IMR-90 (cell line): Measurements from ENCODE around the gene RND3. TPM values are rescaled to one million over a fixed set of nuclear protein-coding genes. Genes with fewer than 3 reads are reported as not detected.

Experiments used
- ATAC-seq: fragments of 200-7000 bp; cut with Tn5 transposase; 2 replicates; pipeline ENCODE4 v1.9.1; 2020; ENCODE audit warnings: low read depth, mild to moderate bottlenecking, moderate library complexity
- BruUV-seq: library from RNA; stranded (reverse); fragments of 400-500 nt; replicated peaks from 2 replicates; lab custom pipeline; 2021; lab: Mats Ljungman, UMichigan
- CTCF ChIA-PET: fragments of 300-600 bp; formaldehyde crosslinking; extraction: SDS; loops from one replicate; lab custom pipeline; 2021; ENCODE audit warnings: antibody characterized with exemption; lab: Yijun Ruan, JAX
- POLR2A ChIA-PET: fragments of 300-600 bp; sonication (Branson Sonifier 250); formaldehyde crosslinking; loops from one replicate; lab custom pipeline; 2022; ENCODE audit warnings: antibody characterized with exemption; ENCODE audit not compliant: unreplicated experiment; lab: Charles Lee
- DNase-seq: peaks from one replicate; pipeline ENCODE4 v3.0.0; 2013
- H2AFZ ChIP-seq: replicated peaks from 2 replicates; pipeline ENCODE3; 2013; ENCODE audit warnings: low read length, mild to moderate bottlenecking; ENCODE audit not compliant: poor library complexity
- H2AK5ac ChIP-seq: 2 replicates; pipeline ENCODE4 v1.6.1; 2013; ENCODE audit warnings: low read depth, low read length, inconsistent platforms
- H2AK9ac ChIP-seq: replicated peaks from 2 replicates; pipeline ENCODE3; 2013; ENCODE audit warnings: mild to moderate bottlenecking, low read depth, low read length, moderate library complexity; ENCODE audit not compliant: poor library complexity
- H2BK120ac ChIP-seq: 2 replicates; pipeline ENCODE4 v1.6.1; 2013; ENCODE audit warnings: low read depth, low read length, inconsistent platforms
- H2BK15ac ChIP-seq: 3 replicates; pipeline ENCODE4 v1.6.1; 2013; ENCODE audit warnings: low read depth, low read length, inconsistent platforms
- H2BK20ac ChIP-seq: 2 replicates; pipeline ENCODE4 v1.6.1; 2013; ENCODE audit warnings: low read depth, mild to moderate bottlenecking, inconsistent platforms, low read length, moderate library complexity
- H2BK5ac ChIP-seq: 2 replicates; pipeline ENCODE4 v1.6.1; 2013; ENCODE audit warnings: mild to moderate bottlenecking, low read depth, low read length, inconsistent platforms; ENCODE audit not compliant: poor library complexity, severe bottlenecking
- H3K14ac ChIP-seq: replicated peaks from 2 replicates; pipeline ENCODE4 v1.6.1; 2013; ENCODE audit warnings: low read depth, low read length, inconsistent platforms
- H3K18ac ChIP-seq: 2 replicates; pipeline ENCODE4 v1.6.1; 2013; ENCODE audit warnings: low read depth, low read length, control low read depth
- H3K23ac ChIP-seq: 2 replicates; pipeline ENCODE4 v1.6.1; 2013; ENCODE audit warnings: low read depth, low read length, inconsistent platforms
- H3K27ac ChIP-seq: 2 replicates; pipeline ENCODE4 v1.5.1; 2013; ENCODE audit warnings: mild to moderate bottlenecking, control low read depth, low read length; ENCODE audit not compliant: insufficient read depth
- H3K27me3 ChIP-seq: 2 replicates; pipeline ENCODE4 v1.6.1; 2013; ENCODE audit warnings: low read length; ENCODE audit not compliant: control insufficient read depth, insufficient read depth
- H3K36me3 ChIP-seq: 2 replicates; pipeline ENCODE4 v1.6.1; 2013; ENCODE audit warnings: low read length, mixed read lengths; ENCODE audit not compliant: control insufficient read depth, insufficient read depth
- H3K4ac ChIP-seq: 2 replicates; pipeline ENCODE4 v1.6.1; 2013; ENCODE audit warnings: low read depth, low read length, inconsistent platforms
- H3K4me1 ChIP-seq: 2 replicates; pipeline ENCODE4 v1.6.1; 2013; ENCODE audit warnings: low read length, mixed read lengths; ENCODE audit not compliant: control insufficient read depth, insufficient read depth
- H3K4me2 ChIP-seq: 2 replicates; pipeline ENCODE4 v1.6.1; 2013; ENCODE audit warnings: low read depth, mild to moderate bottlenecking, control low read depth, low read length, moderate library complexity
- H3K4me3 ChIP-seq: 2 replicates; pipeline ENCODE4 v1.5.1; 2013; ENCODE audit warnings: low read depth, mild to moderate bottlenecking, control low read depth, low read length, moderate library complexity; ENCODE audit not compliant: insufficient read depth
- H3K56ac ChIP-seq: 2 replicates; pipeline ENCODE4 v1.6.1; 2013; ENCODE audit warnings: low read length, inconsistent platforms; ENCODE audit not compliant: insufficient read depth; ENCODE audit errors: extremely low read depth
- H3K79me1 ChIP-seq, 2 experiments: 2 replicates each; pipeline ENCODE4 v1.6.1; 2013; ENCODE audit warnings: low read length in 2 of 2, inconsistent platforms in 1 of 2, low read depth in 1 of 2
- H3K9ac ChIP-seq: 2 replicates; pipeline ENCODE4 v1.6.1; 2013; ENCODE audit warnings: low read depth, low read length, control low read depth
- H3K9me1 ChIP-seq: 2 replicates; pipeline ENCODE4 v1.6.1; 2013; ENCODE audit warnings: low read length, inconsistent platforms; ENCODE audit not compliant: insufficient read depth
- H3K9me3 ChIP-seq: 2 replicates; pipeline ENCODE4 v1.6.1; 2013; ENCODE audit warnings: low read length; ENCODE audit not compliant: control insufficient read depth, insufficient read depth
- H4K20me1 ChIP-seq: 2 replicates; pipeline ENCODE4 v1.6.1; 2013; ENCODE audit warnings: low read length, inconsistent platforms; ENCODE audit not compliant: insufficient read depth
- H4K5ac ChIP-seq: 2 replicates; pipeline ENCODE4 v1.6.1; 2013; ENCODE audit warnings: mild to moderate bottlenecking, low read depth, low read length, control low read depth
- H4K8ac ChIP-seq, 2 experiments: 2 replicates each; pipeline ENCODE4 v1.6.1; 2013; ENCODE audit warnings: low read depth in 2 of 2, low read length in 2 of 2, control low read depth in 1 of 2, inconsistent platforms in 1 of 2
- H4K91ac ChIP-seq: 2 replicates; pipeline ENCODE4 v1.6.1; 2013; ENCODE audit warnings: low read depth, low read length, inconsistent platforms; ENCODE audit not compliant: insufficient read depth
- BHLHE40 ChIP-seq: fragments of 150-350 bp; IDR thresholded peaks from 2 replicates; pipeline ENCODE4 v1.6.1; 2016; ENCODE audit warnings: mild to moderate bottlenecking, low read depth, low read length
- CEBPB ChIP-seq: IDR thresholded peaks from 2 replicates; pipeline ENCODE4 v1.6.1; 2012; ENCODE audit warnings: low read depth, low read length, improper control_type of control experiment
- CHD1 ChIP-seq: IDR thresholded peaks from 2 replicates; pipeline ENCODE4 v1.6.1; 2012; ENCODE audit warnings: low read depth, low read length, improper control_type of control experiment
- MAFK ChIP-seq: IDR thresholded peaks from 2 replicates; pipeline ENCODE4 v1.6.1; 2012; ENCODE audit warnings: low read depth, low read length, improper control_type of control experiment
- MAZ ChIP-seq: IDR thresholded peaks from 2 replicates; pipeline ENCODE4 v1.6.1; 2012; ENCODE audit warnings: low read depth, mild to moderate bottlenecking, low read length, improper control_type of control experiment, moderate library complexity, borderline replicate concordance
- NFE2L2 ChIP-seq: fragments of 150-350 bp; IDR thresholded peaks from 2 replicates; pipeline ENCODE4 v1.6.1; 2016; ENCODE audit warnings: low read depth, mild to moderate bottlenecking, low read length
- POLR2A ChIP-seq: IDR thresholded peaks from 2 replicates; pipeline ENCODE4 v1.6.1; 2012; ENCODE audit warnings: mild to moderate bottlenecking, low read depth, low read length
- RAD21 ChIP-seq: IDR thresholded peaks from 2 replicates; pipeline ENCODE4 v1.6.1; 2012; ENCODE audit warnings: low read length, improper control_type of control experiment
- RCOR1 ChIP-seq: IDR thresholded peaks from 2 replicates; pipeline ENCODE4 v1.6.1; 2012; ENCODE audit warnings: mild to moderate bottlenecking, low read length, improper control_type of control experiment; ENCODE audit not compliant: insufficient replicate concordance
- RFX5 ChIP-seq: IDR thresholded peaks from 2 replicates; pipeline ENCODE4 v1.8.0; 2012; ENCODE audit warnings: low read depth, mild to moderate bottlenecking, low read length, moderate library complexity
- SMC3 ChIP-seq: fragments of 150-350 bp; IDR thresholded peaks from 2 replicates; pipeline ENCODE4 v1.6.1; 2016; ENCODE audit warnings: low read depth, mild to moderate bottlenecking, antibody characterized with exemption, low read length, moderate library complexity
- WGBS, 2 experiments: methylation state at CpG; one replicate each; pipeline versions ENCODE4 v1.1.5 to v1.1.7; 2013; ENCODE audit warnings: missing lambda C conversion rate in 2 of 2; ENCODE audit not compliant: insufficient read length in 1 of 2; ENCODE audit errors: extremely low coverage in 2 of 2; 5-methylcytosine and 5-hydroxymethylcytosine counted together
- dilution Hi-C: fragments of 300-500 bp; cut with HindIII; formaldehyde crosslinking; loops from one replicate; pipeline ENCODE4 v1.14.3; 2018; ENCODE audit warnings: low sequenced_read_pairs; ENCODE audit not compliant: unreplicated experiment
- in situ Hi-C: fragments of 300-500 bp; cut with MboI; formaldehyde crosslinking; loops from 3 replicates; pipeline ENCODE4 v1.14.3; 2019; ENCODE audit warnings: low sequenced_read_pairs, inconsistent platforms, mixed read lengths
- intact Hi-C: fragments of 100-400 bp; cut with micrococcal nuclease; formaldehyde crosslinking; loops from 2 replicates; pipeline ENCODE4 v1.10.0; 2022
- polyA plus RNA-seq, 3 experiments: library from polyadenylated mRNA; depleted of rRNA; stranded (reverse); fragments of >200 nt; gene quantifications; 2 replicates each; pipeline ENCODE4 v1.2.3, GENCODE V29; 2012; ENCODE audit warnings: low replicate concordance in 1 of 3
- total RNA-seq: library from RNA; depleted of rRNA; stranded (reverse); fragments of >200 nt; gene quantifications from 2 replicates; pipeline ENCODE4 v1.2.3, GENCODE V29; 2012
- TF ChIP-seq, protein P1 (sequence below): fragments of 150-350 bp; IDR thresholded peaks from 2 replicates; pipeline ENCODE4 v1.6.1; 2017; ENCODE audit warnings: mild to moderate bottlenecking, antibody characterized with exemption, low read length, low read depth

Gene RND3
- total and polyA plus RNA-seq, 2 of the 4 experiments (the other 2 are of a cell fraction), result 111 to 449 TPM

DNA sequence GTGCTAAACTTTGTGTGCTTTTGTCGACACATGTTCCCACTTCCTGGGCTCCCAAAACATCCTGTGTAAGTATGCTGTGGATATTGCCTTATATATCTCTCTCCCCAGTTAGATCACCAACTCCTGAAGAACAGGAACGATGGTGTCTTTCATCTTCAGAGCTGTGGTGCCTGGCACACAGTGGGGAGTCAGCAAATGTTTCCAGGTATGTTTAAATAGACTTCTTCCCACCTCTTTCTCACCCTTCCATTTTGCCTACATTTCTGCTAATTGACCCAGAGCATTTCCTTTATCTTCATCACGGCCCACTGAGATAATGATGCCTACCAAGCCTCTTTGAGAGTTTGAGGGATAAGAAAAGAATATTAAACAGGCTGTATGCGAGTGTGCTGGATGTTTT, 60.7 kb downstream of the RND3 start:
- ChIA-PET CTCF (interaction anchor here (0.6 kb wide), 1 partner anchor 14 kb away, joined by 3 read pairs; no protein-coding TSS in a partner anchor), POLR2A (no interaction called here)
- H3K56ac ChIP-seq, result no peak overlapping the region
- peak overlapping the region; percentile 77 for H3K14ac ChIP-seq
- WGBS, 2 experiments, result no CpG with 5 or more reads among the region's 4 CpGs
- no peaks in the 10 kb centered on the region for H3K36me3 ChIP-seq
- TF ChIP-seq SMC3 (no peak), NFE2L2 (no peak), CEBPB (no peak), RCOR1 (no peak), MAZ (no peak), RAD21 (no peak), CHD1 (no peak), BHLHE40 (no peak), RFX5 (no peak), POLR2A (no peak), MAFK (no peak)
- TF ChIP-seq, protein P1, sequence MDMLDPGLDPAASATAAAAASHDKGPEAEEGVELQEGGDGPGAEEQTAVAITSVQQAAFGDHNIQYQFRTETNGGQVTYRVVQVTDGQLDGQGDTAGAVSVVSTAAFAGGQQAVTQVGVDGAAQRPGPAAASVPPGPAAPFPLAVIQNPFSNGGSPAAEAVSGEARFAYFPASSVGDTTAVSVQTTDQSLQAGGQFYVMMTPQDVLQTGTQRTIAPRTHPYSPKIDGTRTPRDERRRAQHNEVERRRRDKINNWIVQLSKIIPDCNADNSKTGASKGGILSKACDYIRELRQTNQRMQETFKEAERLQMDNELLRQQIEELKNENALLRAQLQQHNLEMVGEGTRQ, result no peak
- peak overlapping the region; percentile 15; the same call in 1 of the 2 replicates for H4K5ac ChIP-seq
- peaks cover 9% of the 10 kb centered on the region for H3K4me1 ChIP-seq
- no peaks in the 10 kb centered on the region for H3K9me3 ChIP-seq
- H3K27ac ChIP-seq, result no peak overlapping the region
- in situ Hi-C loops (no loop called here), dilution Hi-C loops (no loop called here), intact Hi-C loops (no loop called here)
- ATAC-seq, result no peak
- H2BK5ac ChIP-seq, result peak overlapping the region; percentile 10
- H4K8ac ChIP-seq, result peak overlapping the region in 1 of 2 experiments; percentile 62; a peak in 2 of 4 replicates
- H2BK120ac ChIP-seq, result peak overlapping the region; percentile 67
- no peak for DNase-seq
- BruUV-seq, result no TSS peak
- H2BK15ac ChIP-seq, result 0 out of 3 replicates have a peak overlapping the region, but pooled peaks have one; percentile 37
- no peak overlapping the region for H3K4me3 ChIP-seq
- no peak overlapping the region for H3K9ac ChIP-seq
- peak overlapping the region; percentile 67 for H2AFZ ChIP-seq
- H3K4ac ChIP-seq, result peak overlapping the region; percentile 73
- no peaks in the 10 kb centered on the region for H3K27me3 ChIP-seq
- peak overlapping the region; percentile 20 for H2AK9ac ChIP-seq
- peak overlapping the region; percentile 68; the same call in 1 of the 2 replicates for H3K23ac ChIP-seq
- no peak overlapping the region for H3K4me2 ChIP-seq
- peak overlapping the region; percentile 44; the same call in 1 of the 2 replicates for H2AK5ac ChIP-seq
- H3K79me1 ChIP-seq, result peaks cover 0 to 12% of the 10 kb centered on the region in 2 experiments; a peak in 1 of 4 replicates
- peak overlapping the region; percentile 66 for H3K18ac ChIP-seq
- H4K91ac ChIP-seq, result no peak overlapping the region
- peaks cover 7% of the 10 kb centered on the region; the same call in 1 of the 2 replicates for H3K9me1 ChIP-seq
- peak overlapping the region; percentile 82 for H2BK20ac ChIP-seq
- H4K20me1 ChIP-seq, result no peaks in the 10 kb centered on the region
